ENCODE data around the gene BSPRY.
A peak's percentile ranks its signal among the peaks of the same experiment; 100 is the strongest.

Gene BSPRY

DNA sequence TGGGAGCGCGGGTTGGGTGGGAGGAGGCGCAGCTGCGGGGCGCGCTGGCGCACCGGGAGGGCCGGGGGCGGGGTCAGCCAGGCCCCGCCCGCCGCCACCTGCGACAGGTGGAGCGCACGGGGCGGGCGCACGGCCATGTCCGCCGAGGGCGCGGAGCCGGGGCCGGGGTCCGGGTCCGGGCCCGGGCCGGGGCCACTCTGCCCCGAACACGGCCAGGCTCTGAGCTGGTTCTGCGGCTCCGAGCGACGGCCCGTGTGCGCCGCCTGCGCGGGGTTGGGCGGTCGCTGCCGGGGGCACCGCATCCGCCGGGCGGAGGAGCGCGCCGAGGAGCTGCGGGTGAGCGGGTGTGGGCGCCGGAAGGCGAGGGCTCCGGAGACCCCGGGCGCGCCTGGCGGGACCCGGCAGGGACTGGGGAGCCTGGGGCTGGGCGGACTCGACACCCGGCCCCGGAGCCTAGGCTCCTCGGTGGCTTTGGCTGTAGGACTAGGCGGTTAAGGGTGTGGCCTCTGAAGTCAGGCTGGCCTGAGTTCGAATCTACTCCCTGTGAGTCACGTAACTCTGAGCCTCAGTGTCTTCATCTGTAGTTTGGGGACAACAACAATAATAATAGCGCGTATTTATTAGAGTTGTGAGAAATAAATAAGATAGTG is at the start of gene BSPRY:
Gene BSPRY (plus strand): TSS at position 97 of the 650 bp plus-strand sequence. CDS start 39 bp downstream, at position 136.
- DNase-seq (ENCODE audit: low spot score) = no peak

DNA sequence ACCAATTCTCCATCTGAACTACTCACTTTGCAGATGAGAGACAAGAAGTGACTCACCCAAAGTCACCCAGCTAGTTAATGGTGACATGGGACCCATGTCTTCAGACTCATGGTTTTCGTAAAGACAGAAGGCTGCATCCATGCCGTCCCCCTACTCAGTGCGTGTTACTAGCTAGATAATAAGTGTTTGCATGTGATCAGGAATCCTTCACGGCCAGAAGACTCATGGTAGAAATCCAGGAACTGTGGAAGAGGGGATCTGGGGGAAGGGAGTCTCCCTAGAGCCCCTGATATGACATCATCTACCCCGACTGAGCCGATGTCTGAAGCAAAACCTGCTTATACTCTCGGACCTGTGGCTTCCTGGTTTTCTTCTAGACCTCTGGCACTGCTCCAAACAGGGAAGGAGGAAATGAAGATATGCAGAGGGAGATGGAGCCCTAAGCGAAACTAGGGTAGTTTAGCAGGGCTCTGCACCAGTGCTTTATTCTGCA is 49.5 kb upstream of the BSPRY start:
- no peak for DNase-seq (ENCODE audit: low spot score)

DNA sequence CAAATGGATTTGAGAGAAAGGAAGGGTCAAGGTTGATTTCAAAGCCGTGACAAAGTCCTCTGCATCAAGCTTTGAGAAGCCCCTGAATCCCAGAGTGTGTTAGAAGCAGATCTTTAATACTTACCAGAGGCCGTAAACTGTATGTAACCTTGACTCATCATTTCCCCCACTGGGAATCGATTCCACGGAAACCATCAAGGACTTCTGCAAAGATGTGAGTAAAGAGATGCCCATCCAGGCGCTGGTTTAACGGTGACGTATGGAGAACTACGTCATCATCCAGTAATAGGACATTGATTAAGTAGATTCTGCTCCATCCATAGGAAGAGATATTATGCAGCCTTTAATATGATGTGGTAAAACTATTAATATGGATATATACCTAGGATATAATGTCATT is 47.8 kb upstream of the BSPRY start:
- DNase-seq (ENCODE audit: low spot score) = no peak

DNA sequence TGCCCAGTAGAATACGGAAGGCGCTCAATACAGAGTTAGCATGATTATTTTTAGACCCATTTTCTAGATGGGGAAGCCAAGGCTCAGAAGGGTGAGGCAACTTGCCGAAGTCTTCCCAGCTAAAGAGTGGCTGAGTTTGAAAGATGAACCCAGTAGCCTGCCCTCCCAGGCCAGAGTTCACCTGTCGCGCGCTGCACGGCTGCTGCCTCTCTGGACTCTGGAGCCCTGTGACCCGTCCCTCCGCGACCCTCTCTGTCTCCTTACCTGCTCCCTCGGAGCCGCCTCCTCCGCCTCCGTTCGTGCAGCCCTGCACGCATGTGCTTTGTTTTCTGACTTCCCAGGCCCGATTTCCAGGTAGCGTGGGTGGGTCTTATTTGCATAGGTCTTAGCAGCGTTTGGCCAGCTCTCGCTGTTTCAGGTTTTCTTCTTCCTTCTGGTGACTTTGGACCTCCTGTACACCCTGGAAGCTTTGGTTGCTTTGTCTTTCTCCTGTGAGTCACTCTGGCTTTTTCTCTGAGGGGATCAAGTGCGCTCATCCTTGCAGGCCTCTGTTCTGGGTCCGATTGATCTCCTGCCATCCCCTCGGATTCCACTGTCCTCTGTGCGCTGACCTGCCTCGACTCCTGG is 46.4 kb upstream of the BSPRY start, which contains the start of gene RNF183:
Gene RNF183 (minus strand): TSS at position 585 of the 627 bp plus-strand sequence. CDS start 5,192 bp downstream, outside the sequence.
- no peak for DNase-seq (ENCODE audit: low spot score)

DNA sequence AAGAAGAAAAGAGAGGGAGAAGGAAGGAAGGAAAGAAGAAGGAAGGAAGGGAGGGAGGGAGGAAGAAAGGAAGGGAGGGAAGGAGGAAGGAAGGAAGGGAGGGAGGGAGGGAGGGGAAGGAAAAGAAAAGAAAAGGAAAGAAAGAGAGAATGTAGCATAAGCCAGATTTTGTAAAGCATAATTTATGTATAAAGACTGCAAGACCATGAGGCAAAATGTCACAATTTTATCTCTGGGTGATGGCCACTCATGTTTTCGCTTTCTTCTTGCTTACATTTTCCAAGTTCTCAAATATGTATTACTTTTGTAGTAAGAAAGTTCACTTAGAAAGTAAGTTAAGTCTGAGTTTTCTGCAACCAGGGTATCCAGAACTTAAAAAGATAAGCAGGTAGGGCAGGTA is 42.8 kb upstream of the BSPRY start:
- no peak for DNase-seq (ENCODE audit: low spot score)

DNA sequence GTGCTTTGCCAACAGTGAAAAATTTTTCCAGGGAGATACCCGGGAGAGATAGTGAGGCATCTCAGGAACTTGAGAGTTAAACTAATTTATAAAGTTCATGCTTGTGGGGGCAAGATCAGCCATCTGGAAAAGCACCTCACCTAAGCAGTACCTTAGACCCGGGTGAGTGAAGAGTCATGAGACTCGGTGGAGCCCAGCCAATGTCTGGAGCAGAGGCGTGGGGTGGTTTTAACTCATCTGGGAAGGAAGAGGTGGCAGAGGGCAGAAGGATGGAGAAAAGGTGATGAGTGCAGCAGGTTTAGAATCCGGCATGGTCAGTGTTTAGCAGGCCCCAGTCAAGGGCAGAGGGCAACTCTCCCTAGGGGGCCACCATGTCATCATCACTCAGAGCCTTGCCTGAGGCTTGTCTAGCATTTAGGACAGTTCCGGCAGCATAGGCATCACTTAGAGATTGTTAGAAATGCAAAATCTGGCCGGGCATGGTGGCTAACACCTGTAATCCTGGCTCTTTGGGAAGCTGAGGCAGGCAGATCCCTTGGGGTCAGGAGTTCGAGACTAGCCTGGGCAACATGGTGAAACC is 41.9 kb upstream of the BSPRY start:
- no peak for DNase-seq (ENCODE audit: low spot score)

DNA sequence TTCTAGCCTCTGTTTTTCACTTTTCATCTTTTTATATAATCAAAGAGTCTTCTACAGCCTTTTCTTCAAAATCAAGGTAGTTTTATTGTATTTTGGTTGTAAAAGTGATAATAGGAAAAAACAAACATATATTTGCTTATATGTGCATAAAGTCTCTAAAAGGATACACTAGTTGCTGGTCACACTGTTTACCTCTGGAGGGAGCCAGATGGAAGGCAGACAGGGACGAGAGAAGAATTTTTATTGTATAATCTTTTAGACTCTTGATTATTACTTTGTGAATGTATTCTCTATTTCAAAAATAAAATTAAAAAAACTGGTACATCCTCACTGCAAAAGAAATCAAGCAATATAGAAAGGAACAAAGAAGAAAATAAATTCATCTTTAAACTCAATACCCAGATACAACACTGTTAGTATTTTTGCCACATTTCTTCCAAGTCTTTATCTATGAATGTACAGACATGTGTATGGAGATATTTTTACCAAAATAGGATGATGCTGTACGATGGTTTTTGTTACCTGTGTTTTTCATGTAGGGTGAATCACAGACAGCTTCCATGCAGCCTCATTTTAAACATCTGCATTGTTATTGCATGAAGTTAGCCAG is 40.0 kb upstream of the BSPRY start:
- peak; percentile 68 for DNase-seq (ENCODE audit: low spot score)

DNA sequence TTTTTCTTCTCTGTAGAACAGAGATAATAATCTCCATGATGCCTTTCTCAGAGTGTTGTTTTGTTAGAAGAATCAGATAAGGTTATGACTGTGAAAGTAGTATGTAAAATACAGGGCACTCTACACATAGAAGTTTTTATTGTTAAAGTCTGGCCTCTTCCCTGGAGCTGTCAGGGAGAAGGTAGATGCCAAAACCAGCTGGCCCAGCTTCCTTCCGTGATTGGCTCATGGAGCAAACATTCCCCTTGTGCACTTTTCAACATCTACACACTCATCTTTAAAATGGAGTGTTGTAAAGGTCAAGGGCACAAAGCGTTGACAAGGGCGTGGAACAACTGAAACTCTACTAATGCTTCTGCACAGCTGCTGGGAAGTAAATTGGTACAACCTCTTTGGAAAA is 38.8 kb upstream of the BSPRY start:
- DNase-seq (ENCODE audit: low spot score) = no peak

DNA sequence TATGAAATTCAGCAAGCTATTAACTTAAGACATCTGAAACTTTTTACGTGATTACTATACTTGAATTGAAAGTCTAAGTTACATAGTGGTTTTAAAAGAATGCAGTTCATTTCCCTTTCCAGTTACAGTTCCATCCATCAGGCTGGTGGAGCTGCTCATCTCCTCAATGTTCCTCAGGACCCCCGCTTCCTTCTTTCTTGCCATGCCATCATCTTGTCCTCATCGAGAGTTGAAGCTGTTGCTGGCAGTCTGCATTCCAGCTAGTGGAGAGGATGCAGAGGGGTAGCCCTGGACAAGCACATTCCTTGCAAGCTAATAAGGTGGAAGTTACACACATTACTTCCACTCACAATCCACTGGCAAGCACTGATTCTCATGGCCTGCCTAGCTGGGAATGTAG is 37.4 kb upstream of the BSPRY start:
- DNase-seq (ENCODE audit: low spot score) = peak; percentile 2

DNA sequence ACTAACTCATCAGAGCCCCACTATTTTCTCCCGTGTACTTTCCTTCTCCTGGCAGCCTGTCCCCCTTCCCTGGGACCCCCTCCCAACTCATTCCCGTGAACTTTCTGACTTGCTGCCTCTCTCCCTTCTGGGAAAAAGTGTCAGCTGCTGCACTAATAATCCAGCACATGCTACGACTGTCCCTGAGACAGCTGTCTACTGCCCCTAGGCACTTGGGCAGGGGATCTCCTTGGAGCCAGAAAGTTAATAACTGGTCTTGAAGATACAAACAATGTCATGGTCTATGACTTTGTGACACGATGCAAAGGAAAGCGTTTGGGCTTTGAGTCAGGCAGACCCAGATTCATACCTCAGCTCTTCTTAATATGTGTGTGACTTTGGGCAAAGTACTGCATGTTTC is 36.1 kb upstream of the BSPRY start:
- no peak for DNase-seq (ENCODE audit: low spot score)

DNA sequence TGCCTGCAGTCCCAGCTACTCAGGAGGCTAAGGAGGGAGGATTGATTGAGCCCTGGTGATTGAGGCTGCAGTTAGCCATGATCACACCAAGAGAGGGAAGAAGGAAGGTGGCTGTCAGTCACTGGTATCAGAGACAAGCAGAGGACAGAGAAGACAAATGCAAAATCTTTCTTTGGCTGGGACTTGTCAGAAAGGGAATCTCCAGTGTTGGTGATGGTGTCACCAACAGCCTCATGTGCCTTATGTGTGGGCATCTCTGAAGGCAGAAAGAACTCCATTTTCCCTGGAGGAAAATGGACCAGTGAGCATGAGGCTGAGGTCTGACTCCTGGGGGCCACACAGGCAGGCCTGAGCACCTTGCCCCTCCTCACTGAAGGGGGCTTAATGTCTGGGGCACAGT is 34.1 kb upstream of the BSPRY start:
- no peak for DNase-seq (ENCODE audit: low spot score)

DNA sequence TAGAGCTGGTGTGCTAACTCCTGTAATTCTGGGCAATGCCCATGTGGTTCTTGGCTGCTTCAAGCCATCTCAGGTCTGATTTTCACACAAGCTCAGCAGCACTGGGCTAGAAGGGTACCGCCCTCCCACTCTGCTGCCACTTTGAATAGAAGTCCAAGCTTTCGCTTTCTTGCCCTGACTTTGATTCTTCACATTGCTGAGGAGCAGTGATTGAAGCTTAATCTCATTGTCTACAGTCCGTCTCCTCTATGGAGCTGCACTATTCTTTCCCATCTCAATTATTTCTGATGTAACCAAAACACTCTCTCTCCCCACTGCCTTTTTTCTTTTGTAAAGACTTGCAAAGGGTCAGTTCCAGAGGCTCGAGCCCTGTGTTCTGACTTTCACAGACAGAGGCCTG is 33.3 kb upstream of the BSPRY start:
- no peak for DNase-seq (ENCODE audit: low spot score)

DNA sequence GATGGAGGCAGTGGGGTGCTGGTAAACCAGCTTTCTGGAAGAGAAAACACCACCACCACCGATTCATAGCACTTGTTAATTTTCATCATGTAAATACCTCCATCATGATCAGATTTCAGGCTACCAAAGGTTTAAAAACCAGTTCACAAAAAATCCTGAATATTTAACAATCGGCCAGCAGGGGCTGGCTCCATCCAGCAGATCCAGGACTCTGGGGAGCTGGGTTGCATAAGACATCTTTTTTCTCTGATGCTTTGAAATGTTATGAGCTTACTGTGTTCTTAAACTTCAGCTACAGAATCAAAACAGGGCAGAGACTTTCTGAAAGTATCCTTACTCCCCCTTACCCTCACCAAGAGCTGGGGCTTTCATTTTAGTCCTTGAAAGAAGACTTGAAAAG is 31.6 kb upstream of the BSPRY start:
- no peak for DNase-seq (ENCODE audit: low spot score)

DNA sequence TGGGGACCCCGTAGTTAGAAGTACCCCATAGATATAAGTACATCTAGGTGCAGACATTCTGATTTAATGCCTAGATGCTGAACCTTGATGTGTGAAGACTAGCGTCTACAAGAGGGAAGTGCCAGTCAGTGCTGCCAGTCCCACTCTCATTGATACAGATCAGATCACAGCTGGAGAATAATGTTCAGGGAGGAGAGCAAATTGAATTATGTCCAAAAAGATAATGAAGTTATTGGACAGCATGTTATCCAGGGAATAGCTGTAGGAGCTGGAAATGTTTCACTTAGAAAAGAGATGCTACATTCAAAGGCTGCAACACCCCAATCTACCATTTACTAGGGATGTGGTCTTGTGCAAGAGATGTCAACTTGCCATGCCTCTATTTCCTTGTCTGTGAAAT is 30.3 kb upstream of the BSPRY start:
- no peak for DNase-seq (ENCODE audit: low spot score)

DNA sequence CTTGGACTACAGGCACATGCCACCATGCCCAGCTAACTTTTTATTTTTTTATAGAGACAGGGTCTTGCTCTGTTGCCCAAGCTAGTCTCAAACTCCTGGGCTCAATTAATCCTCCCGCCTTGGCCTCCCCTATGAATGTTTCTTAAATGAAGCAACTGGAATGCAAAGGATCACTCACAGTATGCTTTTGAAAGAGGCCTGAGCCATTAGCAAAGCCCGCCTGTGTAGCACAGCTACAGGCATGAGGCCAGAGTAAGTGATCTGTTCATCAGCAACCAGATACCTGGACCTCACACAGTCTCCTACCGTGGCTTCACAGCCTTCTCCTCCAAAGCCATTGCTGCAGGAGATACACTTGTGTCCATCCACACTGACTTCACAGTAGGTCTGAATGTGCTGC is 29.3 kb upstream of the BSPRY start:
- no peak for DNase-seq (ENCODE audit: low spot score)

DNA sequence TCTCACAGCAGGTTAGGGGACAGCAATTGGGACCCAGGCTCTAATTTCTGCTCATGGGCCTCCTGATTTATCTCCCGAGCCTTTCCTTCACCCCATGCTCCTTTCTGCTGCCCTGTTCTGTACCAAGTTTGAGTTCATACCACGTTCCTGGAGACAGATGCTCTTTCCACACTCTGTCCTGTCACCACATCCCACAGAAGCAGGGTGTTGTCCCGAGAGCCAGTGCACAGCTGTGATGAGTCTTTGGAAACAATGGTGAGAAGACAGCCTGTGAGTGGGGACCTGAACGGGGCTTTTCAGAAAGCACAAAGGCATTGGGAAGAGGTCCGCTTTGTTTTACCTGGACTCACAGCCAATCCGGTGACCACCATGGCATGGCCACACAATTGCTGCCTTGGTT is 26.7 kb upstream of the BSPRY start:
- no peak for DNase-seq (ENCODE audit: low spot score)

DNA sequence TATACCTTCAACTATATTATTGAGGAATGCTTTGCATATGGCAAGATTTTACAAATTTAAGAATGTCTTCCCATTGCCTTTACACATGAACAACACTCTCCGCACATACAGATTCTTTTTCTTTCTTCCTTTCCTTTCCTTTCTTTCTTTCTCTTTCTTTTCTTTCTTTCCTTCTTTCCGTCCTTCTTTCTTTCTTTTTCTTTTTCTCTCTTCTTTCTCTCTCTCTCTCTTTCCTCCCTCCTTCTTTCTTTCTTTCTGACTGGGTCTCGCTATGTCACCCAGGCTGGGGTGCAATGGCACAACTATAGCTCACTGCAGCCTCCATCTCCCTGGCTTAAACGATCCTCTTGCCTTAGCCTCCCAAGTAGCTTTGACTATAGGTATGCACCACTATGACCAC is 23.1 kb upstream of the BSPRY start:
- no peak for DNase-seq (ENCODE audit: low spot score)

DNA sequence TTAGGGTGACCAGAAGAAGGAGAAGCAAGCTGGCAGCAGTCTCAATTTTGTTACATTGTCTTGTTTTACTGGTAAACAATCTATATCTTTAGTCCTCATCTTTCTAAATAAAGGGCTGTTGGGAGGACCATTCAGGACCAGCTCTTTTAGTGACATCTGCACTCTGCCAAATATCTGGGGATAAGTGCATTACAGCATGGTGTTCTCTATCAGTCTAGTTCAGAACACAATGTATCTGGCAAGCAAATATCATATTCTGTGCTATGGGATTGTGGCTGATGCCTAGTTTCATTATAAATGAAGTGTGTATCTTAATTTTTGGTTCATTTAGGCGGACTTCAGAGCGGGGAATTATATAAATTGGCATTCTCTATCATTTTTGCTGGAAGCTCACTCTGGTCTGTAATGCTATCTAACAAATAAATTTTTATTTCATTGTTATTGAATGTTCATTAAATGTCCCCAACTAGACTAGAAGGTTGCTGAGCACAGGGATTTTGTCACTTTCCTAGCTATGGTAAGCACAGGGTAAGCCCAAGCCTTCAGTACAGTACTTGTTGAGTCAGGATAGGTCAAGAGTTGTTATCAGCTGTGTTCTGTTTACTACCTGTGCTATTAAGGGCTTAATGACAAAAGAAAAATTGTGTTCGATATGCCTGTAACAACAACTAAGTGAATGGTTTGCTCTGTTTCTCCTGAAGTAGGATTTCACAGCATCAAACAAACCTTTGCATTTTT is 21.1 kb upstream of the BSPRY start:
- no peak for DNase-seq (ENCODE audit: low spot score)

DNA sequence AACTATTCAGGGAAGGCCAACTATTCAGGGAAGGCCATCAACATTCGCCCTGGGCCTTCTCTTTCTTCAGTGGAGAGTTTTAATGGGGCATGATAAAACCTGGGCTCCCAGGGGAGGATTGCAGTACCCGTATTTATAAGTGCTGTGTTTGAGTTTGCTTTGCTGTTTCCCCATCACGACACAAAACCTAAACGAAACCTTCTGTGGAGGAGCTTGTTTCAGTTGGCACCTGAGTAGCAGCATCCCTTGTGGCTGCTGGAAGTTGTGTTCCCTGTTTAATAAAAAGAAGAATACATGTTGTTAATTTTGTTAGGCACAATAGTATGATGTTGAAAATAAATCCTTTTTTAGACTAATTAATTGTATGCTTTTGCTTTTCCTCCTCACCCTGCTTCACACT is 17.6 kb upstream of the BSPRY start:
- no peak for DNase-seq (ENCODE audit: low spot score)

DNA sequence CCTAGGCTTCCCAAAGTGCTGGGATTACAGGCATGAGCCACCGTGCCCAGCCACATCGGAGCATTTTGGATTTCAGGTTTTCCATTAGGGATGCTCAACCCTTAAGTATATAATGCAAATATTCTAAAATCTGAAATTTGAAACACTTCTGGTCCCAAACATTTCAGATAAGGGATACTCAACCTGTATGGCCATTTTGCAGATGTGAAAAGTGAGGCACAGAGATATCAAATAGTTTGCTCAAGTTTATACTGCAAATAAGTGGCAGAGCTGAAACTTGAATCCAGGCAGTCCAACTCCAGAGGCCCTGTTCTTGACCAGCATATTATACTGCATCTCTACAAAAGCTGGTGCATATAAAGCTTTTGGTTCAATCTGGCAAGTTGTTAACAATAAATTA is 11.6 kb upstream of the BSPRY start:
- DNase-seq (ENCODE audit: low spot score) = no peak

DNA sequence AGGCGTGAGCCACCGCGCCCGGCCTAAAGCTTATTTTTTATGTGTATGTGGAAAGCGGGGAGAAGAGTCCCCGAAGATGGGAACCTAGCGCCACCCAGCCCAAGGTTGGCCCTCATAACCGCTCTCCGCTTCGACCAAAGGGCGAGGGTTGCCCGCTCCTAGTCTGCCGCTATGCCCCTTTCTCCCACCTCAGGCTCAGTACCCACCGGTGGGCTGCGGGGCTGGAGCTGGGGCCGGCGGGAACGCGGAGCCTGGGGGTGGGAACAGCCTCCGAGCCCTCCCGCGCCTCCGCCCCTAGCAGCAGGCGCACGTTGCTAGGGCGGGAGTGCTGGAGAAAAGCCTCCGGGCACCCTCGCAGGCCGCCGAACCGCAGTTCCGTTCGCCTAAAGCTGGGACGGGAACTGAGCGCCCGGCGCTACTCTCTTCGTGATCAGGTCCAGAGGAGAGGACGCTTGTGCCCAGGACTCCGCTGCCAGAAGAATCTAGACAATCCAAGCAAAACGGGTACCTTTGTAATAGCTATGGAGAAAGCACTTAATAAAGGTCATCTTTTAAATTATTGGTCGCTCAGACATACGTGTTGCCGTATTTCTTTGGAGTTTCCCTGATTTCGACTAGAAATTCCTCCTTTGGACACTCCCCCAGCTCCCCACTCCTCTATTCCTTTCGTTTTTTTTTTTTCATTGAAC is 9.2 kb upstream of the BSPRY start, which contains the start of gene WDR31:
Gene WDR31 (minus strand): TSS at position 265 of the 689 bp plus-strand sequence. CDS start 8,253 bp downstream, outside the sequence.
- peak; percentile 95 for DNase-seq (ENCODE audit: low spot score)
